Medulla oblongata (tissue), 1 donor: ENCODE data around the gene ZNF717.
A peak's percentile ranks its signal among the peaks of the same experiment; 100 is the strongest.
"Not testable (repeated sequence)": the region's sequence is repeated elsewhere in the genome, so short reads cannot be mapped to it uniquely, and the experiment has no call there.

Source experiments
- DNase-seq: peaks from one replicate; pipeline ENCODE4 v3.0.0-alpha.2; 2015; ENCODE audit errors: extremely low spot score

ZNF717 gene

GRCh38 chr3:75785081-75785755, at the start of gene ZNF717:
TSS of gene ZNF717 (minus strand) at chr3:75785549. CDS start at chr3:75783362, 2,187 bp downstream.
- peak; percentile 94 for DNase-seq

- not testable (repeated sequence) for DNase-seq
Measured at GRCh38 chr3:75831076-75831475, 45.7 kb upstream of the ZNF717 start.

- DNase-seq = not testable (repeated sequence)
Measured at GRCh38 chr3:75818019-75818418, 32.7 kb upstream of the ZNF717 start.

- not testable (repeated sequence) for DNase-seq
Measured at GRCh38 chr3:75816287-75817180, 31.2 kb upstream of the ZNF717 start.

GRCh38 chr3:75814797-75815196, 29.4 kb upstream of the ZNF717 start:
- DNase-seq = no peak

- no peak for DNase-seq
Measured at GRCh38 chr3:75782506-75782905, 2.8 kb downstream of the ZNF717 start.

- no peak for DNase-seq
Measured at GRCh38 chr3:75781079-75781745, 4.1 kb downstream of the ZNF717 start.

GRCh38 chr3:75777742-75778141, 7.6 kb downstream of the ZNF717 start:
- not testable (repeated sequence) for DNase-seq

- DNase-seq = not testable (repeated sequence)
Measured at GRCh38 chr3:75771631-75772030, 13.7 kb downstream of the ZNF717 start.

- no peak for DNase-seq
Measured at GRCh38 chr3:75768303-75769017, 16.9 kb downstream of the ZNF717 start.

- DNase-seq = no peak
Measured at GRCh38 chr3:75737831-75738493, 47.4 kb downstream of the ZNF717 start.

- no peak for DNase-seq
Measured at GRCh38 chr3:75727985-75728384, 57.4 kb downstream of the ZNF717 start.

GRCh38 chr3:75692061-75692460, 93.3 kb downstream of the ZNF717 start:
- DNase-seq = no peak

- no peak for DNase-seq
Measured at GRCh38 chr3:75687323-75687722, 98.0 kb downstream of the ZNF717 start.
